ENCODE data around the gene RPL29. TPM values are rescaled to one million over a fixed set of nuclear protein-coding genes. Genes with fewer than 3 reads are reported as not detected.

Gene RPL29
- total and polyA plus RNA-seq, 2 of the 13 experiments (the other 11 are each of a cell fraction or from before 2014, with no cell fraction given): 1,348 to 2,263 TPM

- no peak; the same call in none of the 2 replicates for TF ChIP-seq IRF9 (CRISPR knock-in tag; IDR thresholded peaks at IDR 0.05; ENCODE audit: borderline replicate concordance)
- peak; percentile 76 for TF ChIP-seq ZNF430 (CRISPR knock-in tag; IDR thresholded peaks at IDR 0.05)
- TF ChIP-seq E2F5 (CRISPR knock-in tag; conservative IDR thresholded peaks at IDR 0.05): no peak
- TF ChIP-seq ZNF740 (CRISPR knock-in tag; IDR thresholded peaks at IDR 0.05): no peak; the same call in 1 of the 2 replicates
- TF ChIP-seq ZNF414 (CRISPR knock-in tag; IDR thresholded peaks at IDR 0.05): peak; percentile 4; the same call in 1 of the 2 replicates
- TF ChIP-seq XBP1 (CRISPR knock-in tag; IDR thresholded peaks at IDR 0.05): no peak
- peak; percentile 49 for TF ChIP-seq ZBTB7B (CRISPR knock-in tag; IDR thresholded peaks at IDR 0.05)
- TF ChIP-seq ZNF687 (CRISPR knock-in tag; IDR thresholded peaks at IDR 0.05): peak; percentile 87
- no peak for TF ChIP-seq JUNB (CRISPR knock-in tag; IDR thresholded peaks at IDR 0.05; ENCODE audit: borderline replicate concordance)
- TF ChIP-seq CAMTA2 (CRISPR knock-in tag; IDR thresholded peaks at IDR 0.05; ENCODE audit: borderline replicate concordance): no peak; the same call in 1 of the 2 replicates
- peak; percentile 79; the same call in 1 of the 2 replicates for TF ChIP-seq AKNA (CRISPR knock-in tag; IDR thresholded peaks at IDR 0.05; ENCODE audit: borderline replicate concordance)
- TF ChIP-seq CEBPG (CRISPR knock-in tag; IDR thresholded peaks at IDR 0.05): no peak
- no peak for TF ChIP-seq CBX2 (IDR thresholded peaks at IDR 0.05; ENCODE audit: low read depth, low read length)
- no peak for TF ChIP-seq CBX2 (CRISPR knock-in tag; IDR thresholded peaks at IDR 0.05; ENCODE audit: low read depth)
- peak; percentile 74 for TF ChIP-seq SP4 (CRISPR knock-in tag; IDR thresholded peaks at IDR 0.05)
- no peak for TF ChIP-seq ZNF615 (CRISPR knock-in tag; IDR thresholded peaks at IDR 0.05; ENCODE audit: borderline replicate concordance)
- TF ChIP-seq RELA (CRISPR knock-in tag; IDR thresholded peaks at IDR 0.05): peak; percentile 15; the same call in 1 of the 2 replicates
Measured at GRCh38 chr3:51982838-51983577, 12.7 kb downstream of the RPL29 start, which contains the start of gene ACY1 (continued).

Measured in HepG2 (cell line).